ENCODE data around the gene APPBP2. TPM values are rescaled to one million over a fixed set of nuclear protein-coding genes. Genes with fewer than 3 reads are reported as not detected.

The APPBP2 gene
- polyA plus RNA-seq, 12 donors = 28.9 to 40.9 (median 36.7) TPM; not detected in 1

DNA sequence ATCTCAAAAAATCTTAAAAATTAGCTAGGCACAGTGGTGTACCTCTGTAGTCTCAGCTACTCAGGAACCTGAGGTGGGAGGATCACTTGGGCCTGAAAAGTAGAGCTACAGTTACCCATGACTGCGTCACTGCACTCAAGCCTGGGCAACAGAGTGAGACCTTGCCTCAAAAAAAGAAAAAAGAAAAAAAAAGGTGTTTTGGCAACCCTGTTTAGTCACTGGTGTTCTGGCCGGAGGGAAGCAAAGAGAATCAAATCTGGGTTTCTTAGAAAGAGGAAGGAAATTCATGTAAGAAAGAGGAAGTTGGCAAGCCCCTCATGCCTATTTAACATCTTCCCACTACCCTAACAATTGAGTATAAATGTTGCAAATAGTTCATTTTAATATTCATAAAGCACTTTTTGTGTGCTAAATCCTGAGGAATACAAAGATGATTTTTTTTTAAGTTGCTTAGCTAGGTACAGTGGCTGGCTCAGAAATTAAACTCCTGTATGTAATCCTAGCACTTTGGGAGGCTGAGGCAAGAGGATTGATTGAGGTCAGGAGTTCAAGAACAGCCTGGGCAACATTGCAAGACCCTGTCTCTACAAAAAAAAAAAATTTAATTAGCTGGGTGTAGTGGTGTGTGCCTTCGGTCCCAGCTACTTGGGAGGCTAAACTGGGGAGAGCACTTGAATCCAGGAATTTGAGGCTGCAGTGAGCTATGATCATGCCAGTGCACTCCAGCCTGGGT is 127.6 kb downstream of the APPBP2 start:
- no peak for DNase-seq

DNA sequence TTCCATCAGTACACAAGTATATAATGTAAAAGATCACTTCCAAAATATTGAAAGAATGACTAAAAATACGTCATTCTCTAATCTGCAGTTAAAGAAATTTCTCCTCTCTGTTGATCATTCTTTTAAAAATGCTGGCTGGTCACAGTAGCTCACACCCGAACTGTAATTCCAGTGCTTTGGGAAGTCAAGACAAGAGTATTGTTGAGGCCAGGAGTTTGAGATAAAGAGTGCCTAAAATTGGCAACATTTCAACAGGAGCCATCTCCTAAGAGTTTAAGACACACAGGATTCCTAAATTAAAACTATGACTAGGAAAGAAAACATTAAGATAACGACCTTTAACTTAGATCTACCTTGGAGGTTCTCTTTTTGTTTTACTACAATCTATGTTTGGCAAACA is 129.6 kb downstream of the APPBP2 start:
- no peak for DNase-seq

GRCh38 chr17:60395508-60396065 is 130.5 kb downstream of the APPBP2 start:
- DNase-seq = no peak

DNA sequence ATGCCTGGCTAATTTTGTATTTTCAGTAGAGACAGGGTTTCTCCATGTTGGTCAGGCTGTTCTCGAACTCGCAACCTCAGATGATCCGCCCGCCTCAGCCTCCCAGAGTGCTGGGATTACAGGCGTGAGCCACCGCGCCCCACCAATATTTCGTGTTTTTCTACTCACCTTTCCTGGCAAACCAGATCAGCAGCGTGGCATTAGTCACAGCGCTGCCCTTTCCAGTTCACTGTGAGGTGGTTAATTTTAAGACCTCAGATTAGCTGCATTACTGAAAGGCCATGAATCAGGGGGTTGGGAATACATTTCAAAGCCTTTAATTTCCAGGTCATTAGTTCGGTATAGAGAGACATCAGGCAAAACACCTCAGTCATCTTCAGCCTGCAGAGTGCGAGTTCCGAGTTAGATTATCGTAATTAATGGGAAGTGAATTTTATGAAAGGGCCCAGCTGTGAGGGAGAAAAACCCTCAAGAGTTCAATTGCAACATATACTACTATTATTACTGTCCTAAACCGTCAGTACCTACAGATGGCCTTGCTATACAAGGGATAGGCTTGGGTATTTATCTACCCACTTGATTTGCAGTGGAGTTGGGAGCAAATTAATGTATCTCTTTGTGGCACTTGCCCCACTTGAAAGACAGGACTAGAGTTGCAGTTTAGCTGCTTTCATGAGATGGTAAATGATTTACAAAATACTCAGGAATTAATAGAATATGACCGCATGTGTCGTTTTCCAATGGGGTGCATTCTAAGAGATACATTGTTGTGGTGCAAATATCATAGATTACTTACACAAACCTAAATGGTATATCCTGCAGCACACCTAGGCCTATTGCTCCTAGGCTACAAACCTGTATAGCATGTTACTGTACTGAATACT is 132.0 kb downstream of the APPBP2 start:
- no peak for DNase-seq

Other genes with a start within 250 kb of the APPBP2 start
- 10 to 100 TPM in 11 of 12 donors, not detected in 1; 22.0 to 28.3 (median 24.4) TPM for gene USP32, start 134.1 kb downstream of the APPBP2 start, polyA plus RNA-seq (ENCODE audit: insufficient read length in 12 of 12)
- under 1 TPM in 2 of 12 donors, not detected in 10; 0.23 to 0.52 TPM for gene CHCT1, start 103.8 kb downstream of the APPBP2 start, polyA plus RNA-seq (ENCODE audit: insufficient read length in 12 of 12)
- gene PPM1D, start 74.0 kb upstream of the APPBP2 start, polyA plus RNA-seq (ENCODE audit: insufficient read length in 12 of 12) = 10 to 100 TPM in 7 of 12 donors, 1 to 10 TPM in 3, not detected in 2; 9.7 to 16.4 (median 10.7) TPM
- 10 to 100 TPM in 9 of 12 donors, 1 to 10 TPM in 2, not detected in 1; 8.1 to 23.8 (median 11.4) TPM for gene BCAS3, start 151.6 kb upstream of the APPBP2 start, polyA plus RNA-seq (ENCODE audit: insufficient read length in 12 of 12)

Measured in muscle of arm (tissue), 12 donors.